OCI-LY1 (cell line): ENCODE results near the gene VWA3B.

Experiments
- H2AFZ ChIP-seq: fragments of 200-600 bp; sonication (generic), shearing (Covaris generic); 2 replicates; pipeline ENCODE4 v1.6.0; 2014; ENCODE audit warnings: antibody characterized with exemption, mild to moderate bottlenecking, low read length
- H3F3A ChIP-seq: fragments of 200-600 bp; sonication (generic), shearing (Covaris generic); 2 replicates; pipeline ENCODE4 v1.6.0; 2014; ENCODE audit warnings: mild to moderate bottlenecking, antibody characterized with exemption, low read length, moderate library complexity; ENCODE audit not compliant: insufficient read depth
- H3K27ac ChIP-seq: fragments of 200-600 bp; sonication (generic); 2 replicates; pipeline ENCODE4 v1.5.1; 2014; ENCODE audit warnings: low read length, mixed run types, mild to moderate bottlenecking, low read depth; ENCODE audit not compliant: poor library complexity, severe bottlenecking
- H3K27me3 ChIP-seq: fragments of 200-600 bp; sonication (generic); 2 replicates; pipeline ENCODE4 v1.6.0; 2014; ENCODE audit warnings: antibody characterized with exemption, mild to moderate bottlenecking, low read length, moderate library complexity; ENCODE audit not compliant: insufficient read depth
- H3K36me3 ChIP-seq: fragments of 200-600 bp; sonication (generic); 2 replicates; pipeline ENCODE4 v1.6.1; 2014; ENCODE audit warnings: mild to moderate bottlenecking, antibody characterized with exemption, low read length, moderate library complexity, mixed read lengths; ENCODE audit not compliant: insufficient read depth
- H3K4me1 ChIP-seq: fragments of 200-600 bp; sonication (generic); 2 replicates; pipeline ENCODE4 v1.5.1; 2014; ENCODE audit warnings: mild to moderate bottlenecking, low read length, moderate library complexity; ENCODE audit not compliant: insufficient read depth, severe bottlenecking
- H3K4me2 ChIP-seq: fragments of 200-600 bp; sonication (generic), shearing (Covaris generic); 2 replicates; pipeline ENCODE4 v1.6.1; 2014; ENCODE audit warnings: low read length
- H3K4me3 ChIP-seq: fragments of 200-600 bp; sonication (generic); 2 replicates; pipeline ENCODE4 v1.5.1; 2014; ENCODE audit warnings: low read length, low read depth, mild to moderate bottlenecking, mixed read lengths; ENCODE audit not compliant: poor library complexity, severe bottlenecking
- H3K79me2 ChIP-seq: fragments of 200-600 bp; shearing (Covaris generic); 2 replicates; pipeline ENCODE4 v1.6.1; 2016; ENCODE audit warnings: mixed run types, low read length, mixed read lengths; ENCODE audit not compliant: insufficient read depth
- H3K9ac ChIP-seq: fragments of 200-600 bp; sonication (generic), shearing (Covaris generic); 2 replicates; pipeline ENCODE4 v1.6.1; 2014; ENCODE audit warnings: mild to moderate bottlenecking, low read length, mixed read lengths
- H3K9me2 ChIP-seq: fragments of 200-600 bp; sonication (generic), shearing (Covaris generic); 2 replicates; pipeline ENCODE4 v1.6.1; 2014; ENCODE audit warnings: low read depth, mild to moderate bottlenecking, low read length, mixed read lengths
- H3K9me3 ChIP-seq: fragments of 200-600 bp; shearing (Covaris generic); 2 replicates; pipeline ENCODE4 v1.6.1; 2014; ENCODE audit warnings: low read length, mixed read lengths
- H4K20me1 ChIP-seq: fragments of 200-600 bp; sonication (generic), shearing (Covaris generic); 2 replicates; pipeline ENCODE4 v1.6.0; 2016; ENCODE audit warnings: mild to moderate bottlenecking, low read length; ENCODE audit not compliant: insufficient read depth
- CTCF ChIP-seq: fragments of 200-600 bp; sonication (generic), shearing (Covaris generic); IDR thresholded peaks from 2 replicates; pipeline ENCODE4 v1.5.1; 2017; ENCODE audit warnings: mild to moderate bottlenecking, antibody characterized with exemption, low read length, moderate library complexity, mixed read lengths
- EZH2 ChIP-seq: fragments of 200-600 bp; sonication (generic), shearing (Covaris generic); IDR thresholded peaks from 2 replicates; pipeline ENCODE4 v1.8.0; 2017; ENCODE audit warnings: borderline replicate concordance, mixed run types, mild to moderate bottlenecking, antibody characterized with exemption, low read length, moderate library complexity, mixed read lengths

VWA3B gene

GRCh38 chr2:98212092-98213000 lies 125.4 kb downstream of the VWA3B start:
- no peak overlapping the region for H3K4me3 ChIP-seq
- no peaks in the 10 kb centered on the region for H3K36me3 ChIP-seq
- no peak overlapping the region for H3K4me2 ChIP-seq
- H3K27ac ChIP-seq: no peak overlapping the region
- H3K4me1 ChIP-seq: no peaks in the 10 kb centered on the region
- no peaks in the 10 kb centered on the region for H3K9me3 ChIP-seq
- no peaks in the 10 kb centered on the region for H3K79me2 ChIP-seq
- no peak overlapping the region for H3K9ac ChIP-seq
- H3F3A ChIP-seq: no peaks in the 10 kb centered on the region
- TF ChIP-seq CTCF: no peak
- TF ChIP-seq EZH2: no peak
- H4K20me1 ChIP-seq: no peaks in the 10 kb centered on the region
- H3K27me3 ChIP-seq: no peaks in the 10 kb centered on the region; the same call in 1 of the 2 replicates
- H3K9me2 ChIP-seq: no peaks in the 10 kb centered on the region
- H2AFZ ChIP-seq: no peak overlapping the region

- peaks cover 6% of the 10 kb centered on the region; the same call in 1 of the 2 replicates for H3K9me3 ChIP-seq
- H3K4me3 ChIP-seq: no peak overlapping the region
- H3K9me2 ChIP-seq: no peaks in the 10 kb centered on the region
- no peaks in the 10 kb centered on the region for H4K20me1 ChIP-seq
- no peak overlapping the region for H3K4me2 ChIP-seq
- H3K27me3 ChIP-seq: no peaks in the 10 kb centered on the region; the same call in 1 of the 2 replicates
- H3K4me1 ChIP-seq: no peaks in the 10 kb centered on the region
- H3K36me3 ChIP-seq: no peaks in the 10 kb centered on the region
- H3F3A ChIP-seq: no peaks in the 10 kb centered on the region
- no peak overlapping the region for H3K9ac ChIP-seq
- no peaks in the 10 kb centered on the region for H3K79me2 ChIP-seq
- TF ChIP-seq CTCF (no peak), EZH2 (no peak)
- H3K27ac ChIP-seq: no peak overlapping the region
- no peak overlapping the region for H2AFZ ChIP-seq
These were observed 129.6 kb downstream of the VWA3B start for GRCh38 chr2:98216616-98217015.

GRCh38 chr2:98219152-98219551 lies 132.2 kb downstream of the VWA3B start:
- no peak overlapping the region for H3K4me3 ChIP-seq
- H3K36me3 ChIP-seq: no peaks in the 10 kb centered on the region
- H3F3A ChIP-seq: no peaks in the 10 kb centered on the region
- H4K20me1 ChIP-seq: no peaks in the 10 kb centered on the region
- H3K9me2 ChIP-seq: no peaks in the 10 kb centered on the region
- H3K27me3 ChIP-seq: no peaks in the 10 kb centered on the region; the same call in 1 of the 2 replicates
- H3K4me2 ChIP-seq: no peak overlapping the region
- no peak overlapping the region for H3K27ac ChIP-seq
- H3K79me2 ChIP-seq: no peaks in the 10 kb centered on the region
- H3K4me1 ChIP-seq: no peaks in the 10 kb centered on the region
- H3K9me3 ChIP-seq: peaks cover 6% of the 10 kb centered on the region; the same call in 1 of the 2 replicates
- TF ChIP-seq CTCF: no peak
- no peak for TF ChIP-seq EZH2
- H2AFZ ChIP-seq: no peak overlapping the region
- no peak overlapping the region for H3K9ac ChIP-seq
